Muscle layer of colon (tissue), 2 donors: ENCODE measurements around the gene SLC26A4.
"Not testable (repeated sequence)": the region's sequence is repeated elsewhere in the genome, so short reads cannot be mapped to it uniquely, and the experiment has no call there.

Experiments
- H3K27ac ChIP-seq: one replicate; pipeline ENCODE4 v1.7.0; 2013; ENCODE audit warnings: low read depth, mild to moderate bottlenecking, low read length, moderate library complexity
- H3K27me3 ChIP-seq, 2 donors: one replicate each; pipeline ENCODE4 v1.7.0; 2013; ENCODE audit warnings: low read length in 2 of 2, mild to moderate bottlenecking in 2 of 2; ENCODE audit not compliant: insufficient read depth in 2 of 2, control insufficient read depth in 1 of 2
- H3K36me3 ChIP-seq: one replicate; pipeline ENCODE4 v1.7.0; 2013; ENCODE audit warnings: mild to moderate bottlenecking, low read length; ENCODE audit not compliant: insufficient read depth
- H3K4me1 ChIP-seq: one replicate; pipeline ENCODE4 v1.7.0; 2013; ENCODE audit warnings: mild to moderate bottlenecking, low read length; ENCODE audit not compliant: insufficient read depth
- H3K4me3 ChIP-seq, 2 donors: one replicate each; pipeline ENCODE4 v1.7.0; 2013; ENCODE audit warnings: low read length in 2 of 2, low read depth in 1 of 2, mild to moderate bottlenecking in 1 of 2, moderate library complexity in 1 of 2
- H3K9ac ChIP-seq: one replicate; pipeline ENCODE4 v1.7.0; 2013; ENCODE audit warnings: low read length
- H3K9me3 ChIP-seq: one replicate; pipeline ENCODE4 v1.7.0; 2013; ENCODE audit warnings: mild to moderate bottlenecking, low read length
- donor health status: abdominal sarcoma.
- donor health status: Adenocarcinoma of cecum.

The SLC26A4 gene

GRCh38 chr7:107632492-107632865 is 28.1 kb upstream of the SLC26A4 start:
- Histone ChIP-seq H3K4me1 (no peaks in the 10 kb centered on the region), H3K9me3 (no peaks in the 10 kb centered on the region), H3K27ac (no peak overlapping the region), H3K9ac (no peak overlapping the region), H3K4me3 (no peak overlapping the region), H3K27me3 (no peaks in the 10 kb centered on the region), H3K36me3 (no peaks in the 10 kb centered on the region)

- Histone ChIP-seq H3K9me3 (no peaks in the 10 kb centered on the region), H3K27ac (no peak overlapping the region), H3K36me3 (no peaks in the 10 kb centered on the region), H3K9ac (no peak overlapping the region), H3K4me1 (no peaks in the 10 kb centered on the region), H3K4me3 (no peak overlapping the region), H3K27me3 (no peaks in the 10 kb centered on the region)
Measured at GRCh38 chr7:107638594-107638993, 22.0 kb upstream of the SLC26A4 start.

- H3K27me3 ChIP-seq, H3K27ac ChIP-seq, H3K4me3 ChIP-seq, H3K9me3 ChIP-seq, H3K4me1 ChIP-seq, H3K9ac ChIP-seq, H3K36me3 ChIP-seq: not testable (repeated sequence)
Measured at GRCh38 chr7:107639070-107639469, 21.6 kb upstream of the SLC26A4 start.

- H3K4me3 ChIP-seq: no peak overlapping the region
- H3K36me3 ChIP-seq: no peaks in the 10 kb centered on the region
- H3K9me3 ChIP-seq: no peaks in the 10 kb centered on the region
- no peaks in the 10 kb centered on the region for H3K4me1 ChIP-seq
- no peaks in the 10 kb centered on the region for H3K27me3 ChIP-seq
- H3K9ac ChIP-seq: no peak overlapping the region
- H3K27ac ChIP-seq: no peak overlapping the region
Measured at GRCh38 chr7:107641676-107642075, 19.0 kb upstream of the SLC26A4 start.

- Histone ChIP-seq H3K9me3 (no peaks in the 10 kb centered on the region), H3K9ac (no peak overlapping the region), H3K4me1 (no peaks in the 10 kb centered on the region), H3K27me3 (no peaks in the 10 kb centered on the region), H3K27ac (no peak overlapping the region), H3K36me3 (no peaks in the 10 kb centered on the region), H3K4me3 (no peak overlapping the region)
Measured at GRCh38 chr7:107642501-107642900, 18.1 kb upstream of the SLC26A4 start.

GRCh38 chr7:107643407-107643806 is 17.2 kb upstream of the SLC26A4 start:
- H3K36me3 ChIP-seq: no peaks in the 10 kb centered on the region
- no peak overlapping the region for H3K4me3 ChIP-seq
- no peaks in the 10 kb centered on the region for H3K4me1 ChIP-seq
- no peak overlapping the region for H3K27ac ChIP-seq
- H3K9ac ChIP-seq: no peak overlapping the region
- no peaks in the 10 kb centered on the region for H3K9me3 ChIP-seq
- H3K27me3 ChIP-seq: no peaks in the 10 kb centered on the region

GRCh38 chr7:107643938-107644308 is 16.7 kb upstream of the SLC26A4 start:
- H3K9me3 ChIP-seq: no peaks in the 10 kb centered on the region
- H3K9ac ChIP-seq: no peak overlapping the region
- H3K36me3 ChIP-seq: no peaks in the 10 kb centered on the region
- H3K4me3 ChIP-seq: no peak overlapping the region
- no peak overlapping the region for H3K27ac ChIP-seq
- H3K27me3 ChIP-seq: no peaks in the 10 kb centered on the region
- H3K4me1 ChIP-seq: no peaks in the 10 kb centered on the region

GRCh38 chr7:107644309-107644974 is 16.2 kb upstream of the SLC26A4 start:
- no peak overlapping the region for H3K27ac ChIP-seq
- no peaks in the 10 kb centered on the region for H3K9me3 ChIP-seq
- H3K36me3 ChIP-seq: no peaks in the 10 kb centered on the region
- H3K9ac ChIP-seq: no peak overlapping the region
- no peaks in the 10 kb centered on the region for H3K27me3 ChIP-seq
- no peak overlapping the region for H3K4me3 ChIP-seq
- H3K4me1 ChIP-seq: no peaks in the 10 kb centered on the region

GRCh38 chr7:107652642-107653041 is 8.0 kb upstream of the SLC26A4 start:
- no peaks in the 10 kb centered on the region for H3K9me3 ChIP-seq
- no peaks in the 10 kb centered on the region for H3K27me3 ChIP-seq
- H3K27ac ChIP-seq: no peak overlapping the region
- H3K36me3 ChIP-seq: no peaks in the 10 kb centered on the region
- no peak overlapping the region for H3K4me3 ChIP-seq
- H3K4me1 ChIP-seq: no peaks in the 10 kb centered on the region
- H3K9ac ChIP-seq: no peak overlapping the region

- Histone ChIP-seq H3K27ac (no peak overlapping the region), H3K36me3 (no peaks in the 10 kb centered on the region), H3K9me3 (no peaks in the 10 kb centered on the region), H3K9ac (no peak overlapping the region), H3K4me3 (no peak overlapping the region), H3K4me1 (peaks cover 4% of the 10 kb centered on the region), H3K27me3 (peaks cover 13 to 30% of the 10 kb centered on the region in 2 donors)
Measured at GRCh38 chr7:107658467-107658866, 2.2 kb upstream of the SLC26A4 start.

GRCh38 chr7:107659666-107660065 is 962 bp upstream of the SLC26A4 start:
- peaks cover 4% of the 10 kb centered on the region for H3K4me1 ChIP-seq
- no peak overlapping the region for H3K27ac ChIP-seq
- no peak overlapping the region for H3K4me3 ChIP-seq
- H3K9me3 ChIP-seq: no peaks in the 10 kb centered on the region
- H3K27me3 ChIP-seq: peaks cover 13 to 30% of the 10 kb centered on the region in 2 donors
- H3K9ac ChIP-seq: no peak overlapping the region
- no peaks in the 10 kb centered on the region for H3K36me3 ChIP-seq

GRCh38 chr7:107661081-107661864 is 645 bp downstream of the SLC26A4 start:
- Histone ChIP-seq H3K36me3 (no peaks in the 10 kb centered on the region), H3K9ac (no peak overlapping the region), H3K4me1 (peaks cover 4% of the 10 kb centered on the region), H3K9me3 (no peaks in the 10 kb centered on the region), H3K27me3 (peaks cover 13 to 30% of the 10 kb centered on the region in 2 donors), H3K4me3 (peak overlapping the region; percentile 61 to 71), H3K27ac (no peak overlapping the region)
